Measurements from ENCODE around the gene PAPPA.

Gene PAPPA

GRCh38 chr9:116232424-116233159, 79.0 kb downstream of the PAPPA start:
- no peak for FAIRE-seq

GRCh38 chr9:116233160-116233530, 79.6 kb downstream of the PAPPA start:
- FAIRE-seq = no peak

- no peak for FAIRE-seq
Measured at GRCh38 chr9:116234081-116234480, 80.5 kb downstream of the PAPPA start.

- no peak for FAIRE-seq
Measured at GRCh38 chr9:116236979-116237378, 83.4 kb downstream of the PAPPA start.

- no peak for FAIRE-seq
Measured at GRCh38 chr9:116237456-116237855, 83.9 kb downstream of the PAPPA start.

GRCh38 chr9:116238225-116238624, 84.6 kb downstream of the PAPPA start:
- no peak for FAIRE-seq

GRCh38 chr9:116238776-116239340, 85.3 kb downstream of the PAPPA start:
- no peak for FAIRE-seq

GRCh38 chr9:116243708-116244107, 90.1 kb downstream of the PAPPA start:
- FAIRE-seq = no peak

GRCh38 chr9:116247284-116247683, 93.7 kb downstream of the PAPPA start:
- FAIRE-seq = no peak

GRCh38 chr9:116247791-116248374, 94.3 kb downstream of the PAPPA start:
- no peak for FAIRE-seq

GRCh38 chr9:116250891-116251290, 97.3 kb downstream of the PAPPA start:
- FAIRE-seq = no peak

- FAIRE-seq = no peak
Measured at GRCh38 chr9:116251366-116251765, 97.8 kb downstream of the PAPPA start.

- FAIRE-seq = no peak
Measured at GRCh38 chr9:116260531-116260930, 106.9 kb downstream of the PAPPA start.

- no peak for FAIRE-seq
Measured at GRCh38 chr9:116262448-116262847, 108.9 kb downstream of the PAPPA start.

GRCh38 chr9:116264361-116264760, 110.8 kb downstream of the PAPPA start:
- FAIRE-seq = no peak

- FAIRE-seq = no peak
Measured at GRCh38 chr9:116267021-116267420, 113.4 kb downstream of the PAPPA start.

GRCh38 chr9:116269250-116269649, 115.7 kb downstream of the PAPPA start:
- no peak for FAIRE-seq

GRCh38 chr9:116270546-116270945, 117.0 kb downstream of the PAPPA start:
- no peak for FAIRE-seq

- no peak for FAIRE-seq
Measured at GRCh38 chr9:116271340-116271739, 117.7 kb downstream of the PAPPA start.

- FAIRE-seq = no peak
Measured at GRCh38 chr9:116271991-116272390, 118.4 kb downstream of the PAPPA start.

GRCh38 chr9:116274293-116274692, 120.7 kb downstream of the PAPPA start:
- no peak for FAIRE-seq

- FAIRE-seq = no peak
Measured at GRCh38 chr9:116275418-116276195, 122.0 kb downstream of the PAPPA start.

GRCh38 chr9:116276196-116276493, 122.6 kb downstream of the PAPPA start:
- FAIRE-seq = no peak

GRCh38 chr9:116276651-116277121, 123.1 kb downstream of the PAPPA start:
- FAIRE-seq = no peak
